Measurements from ENCODE around the gene PKD1.

The PKD1 gene

GRCh38 chr16:2087748-2088631 is 47.7 kb downstream of the PKD1 start:
- Histone ChIP-seq H3K9me3 (ENCODE audit: low read length) (no peaks in the 10 kb centered on the region), H3K36me3 (ENCODE audit: insufficient read depth, low read length) (peaks cover 46% of the 10 kb centered on the region), H3K4me3 (ENCODE audit: low read depth in 1 of 2, low read length in 2 of 2) (no peak overlapping the region), H3K27ac (ENCODE audit: low read depth, low read length) (no peak overlapping the region), H3K4me1 (ENCODE audit: insufficient read depth, low read length) (peaks cover 22% of the 10 kb centered on the region), H3K27me3 (ENCODE audit: control insufficient read depth in 1 of 2, insufficient read depth in 2 of 2, low read length in 2 of 2) (no peaks in the 10 kb centered on the region), H3K9ac (ENCODE audit: low read length) (no peak overlapping the region)

- Histone ChIP-seq H3K36me3 (ENCODE audit: insufficient read depth, low read length) (peaks cover 44% of the 10 kb centered on the region), H3K27me3 (ENCODE audit: control insufficient read depth in 1 of 2, insufficient read depth in 2 of 2, low read length in 2 of 2) (no peaks in the 10 kb centered on the region), H3K9me3 (ENCODE audit: low read length) (no peaks in the 10 kb centered on the region), H3K27ac (ENCODE audit: low read depth, low read length) (no peak overlapping the region), H3K4me1 (ENCODE audit: insufficient read depth, low read length) (peaks cover 23% of the 10 kb centered on the region), H3K9ac (ENCODE audit: low read length) (no peak overlapping the region), H3K4me3 (ENCODE audit: low read depth in 1 of 2, low read length in 2 of 2) (no peak overlapping the region)
Measured at GRCh38 chr16:2086812-2087747, 48.6 kb downstream of the PKD1 start.

- Histone ChIP-seq H3K27ac (ENCODE audit: low read depth, low read length) (no peak overlapping the region), H3K4me1 (ENCODE audit: insufficient read depth, low read length) (peaks cover 16% of the 10 kb centered on the region), H3K27me3 (ENCODE audit: control insufficient read depth in 1 of 2, insufficient read depth in 2 of 2, low read length in 2 of 2) (no peaks in the 10 kb centered on the region), H3K36me3 (ENCODE audit: insufficient read depth, low read length) (peaks cover 38% of the 10 kb centered on the region), H3K9ac (ENCODE audit: low read length) (no peak overlapping the region), H3K4me3 (ENCODE audit: low read depth in 1 of 2, low read length in 2 of 2) (no peak overlapping the region), H3K9me3 (ENCODE audit: low read length) (no peaks in the 10 kb centered on the region)
Measured at GRCh38 chr16:2086106-2086742, 49.5 kb downstream of the PKD1 start.

- Histone ChIP-seq H3K36me3 (ENCODE audit: insufficient read depth, low read length) (peaks cover 38% of the 10 kb centered on the region), H3K27me3 (ENCODE audit: control insufficient read depth in 1 of 2, insufficient read depth in 2 of 2, low read length in 2 of 2) (no peaks in the 10 kb centered on the region), H3K9me3 (ENCODE audit: low read length) (no peaks in the 10 kb centered on the region), H3K4me1 (ENCODE audit: insufficient read depth, low read length) (peaks cover 16% of the 10 kb centered on the region), H3K27ac (ENCODE audit: low read depth, low read length) (no peak overlapping the region), H3K9ac (ENCODE audit: low read length) (no peak overlapping the region), H3K4me3 (ENCODE audit: low read depth in 1 of 2, low read length in 2 of 2) (no peak overlapping the region)
Measured at GRCh38 chr16:2085669-2086068, 50.0 kb downstream of the PKD1 start.

- Histone ChIP-seq H3K9ac (ENCODE audit: low read length) (no peak overlapping the region), H3K4me1 (ENCODE audit: insufficient read depth, low read length) (peaks cover 16% of the 10 kb centered on the region), H3K27me3 (ENCODE audit: control insufficient read depth in 1 of 2, insufficient read depth in 2 of 2, low read length in 2 of 2) (no peaks in the 10 kb centered on the region), H3K36me3 (ENCODE audit: insufficient read depth, low read length) (peaks cover 35% of the 10 kb centered on the region), H3K27ac (ENCODE audit: low read depth, low read length) (no peak overlapping the region), H3K4me3 (ENCODE audit: low read depth in 1 of 2, low read length in 2 of 2) (no peak overlapping the region), H3K9me3 (ENCODE audit: low read length) (no peaks in the 10 kb centered on the region)
Measured at GRCh38 chr16:2084895-2085625, 50.6 kb downstream of the PKD1 start.

GRCh38 chr16:2083876-2084780 is 51.6 kb downstream of the PKD1 start:
- no peaks in the 10 kb centered on the region for H3K9me3 ChIP-seq (ENCODE audit: low read length)
- no peaks in the 10 kb centered on the region for H3K27me3 ChIP-seq (ENCODE audit: control insufficient read depth in 1 of 2, insufficient read depth in 2 of 2, low read length in 2 of 2)
- H3K36me3 ChIP-seq (ENCODE audit: insufficient read depth, low read length) = peaks cover 37% of the 10 kb centered on the region
- no peak overlapping the region for H3K4me3 ChIP-seq (ENCODE audit: low read depth in 1 of 2, low read length in 2 of 2)
- H3K4me1 ChIP-seq (ENCODE audit: insufficient read depth, low read length) = peaks cover 16% of the 10 kb centered on the region
- no peak overlapping the region for H3K9ac ChIP-seq (ENCODE audit: low read length)
- peak overlapping the region; percentile 3 for H3K27ac ChIP-seq (ENCODE audit: low read depth, low read length)

- Histone ChIP-seq H3K36me3 (ENCODE audit: insufficient read depth, low read length) (peaks cover 37% of the 10 kb centered on the region), H3K9me3 (ENCODE audit: low read length) (no peaks in the 10 kb centered on the region), H3K27ac (ENCODE audit: low read depth, low read length) (peak overlapping the region; percentile 3), H3K4me1 (ENCODE audit: insufficient read depth, low read length) (peaks cover 16% of the 10 kb centered on the region), H3K4me3 (ENCODE audit: low read depth in 1 of 2, low read length in 2 of 2) (no peak overlapping the region), H3K27me3 (ENCODE audit: control insufficient read depth in 1 of 2, insufficient read depth in 2 of 2, low read length in 2 of 2) (no peaks in the 10 kb centered on the region), H3K9ac (ENCODE audit: low read length) (no peak overlapping the region)
Measured at GRCh38 chr16:2083409-2083808, 52.3 kb downstream of the PKD1 start.

GRCh38 chr16:2082983-2083364 is 52.7 kb downstream of the PKD1 start:
- no peak overlapping the region for H3K9ac ChIP-seq (ENCODE audit: low read length)
- H3K4me3 ChIP-seq (ENCODE audit: low read depth in 1 of 2, low read length in 2 of 2) = no peak overlapping the region
- peaks cover 37% of the 10 kb centered on the region for H3K36me3 ChIP-seq (ENCODE audit: insufficient read depth, low read length)
- H3K27me3 ChIP-seq (ENCODE audit: control insufficient read depth in 1 of 2, insufficient read depth in 2 of 2, low read length in 2 of 2) = no peaks in the 10 kb centered on the region
- no peaks in the 10 kb centered on the region for H3K9me3 ChIP-seq (ENCODE audit: low read length)
- H3K27ac ChIP-seq (ENCODE audit: low read depth, low read length) = no peak overlapping the region
- H3K4me1 ChIP-seq (ENCODE audit: insufficient read depth, low read length) = peaks cover 16% of the 10 kb centered on the region

GRCh38 chr16:2082171-2082982 is 53.3 kb downstream of the PKD1 start:
- Histone ChIP-seq H3K4me1 (ENCODE audit: insufficient read depth, low read length) (peaks cover 16% of the 10 kb centered on the region), H3K9me3 (ENCODE audit: low read length) (no peaks in the 10 kb centered on the region), H3K27ac (ENCODE audit: low read depth, low read length) (peak overlapping the region; percentile 14), H3K36me3 (ENCODE audit: insufficient read depth, low read length) (peaks cover 42% of the 10 kb centered on the region), H3K4me3 (ENCODE audit: low read depth in 1 of 2, low read length in 2 of 2) (no peak overlapping the region), H3K27me3 (ENCODE audit: control insufficient read depth in 1 of 2, insufficient read depth in 2 of 2, low read length in 2 of 2) (no peaks in the 10 kb centered on the region), H3K9ac (ENCODE audit: low read length) (no peak overlapping the region)

Measured in muscle layer of colon (tissue), 2 donors.